PFSK-1 (cell line): Measurements from ENCODE around the gene PNKP.

Source experiments
- FOXP2 ChIP-seq: optimal IDR thresholded peaks from 2 replicates; pipeline ENCODE3; 2011; ENCODE audit warnings: borderline replicate concordance, control low read depth, inconsistent platforms; ENCODE audit not compliant: insufficient read depth; ENCODE audit errors: extremely low read length, extremely low read depth
- POLR2AphosphoS5 ChIP-seq: IDR thresholded peaks from 2 replicates; pipeline ENCODE4 v1.6.1; 2012; ENCODE audit warnings: low read depth, mild to moderate bottlenecking, control low read depth, low read length, moderate library complexity
- SIN3A ChIP-seq: IDR thresholded peaks from 2 replicates; pipeline ENCODE4 v1.6.1; 2012; ENCODE audit warnings: mild to moderate bottlenecking, low read length, moderate library complexity, borderline replicate concordance; ENCODE audit not compliant: insufficient read depth
- TAF1 ChIP-seq: IDR thresholded peaks from 2 replicates; pipeline ENCODE4 v1.6.1; 2012; ENCODE audit warnings: low read length, control low read depth, borderline replicate concordance; ENCODE audit not compliant: insufficient read depth
- TF ChIP-seq, protein P1 (sequence below), 2 experiments: IDR thresholded peaks; 2 replicates each; pipeline versions ENCODE4 v1.6.1 to v1.8.0; 2011 to 2012; ENCODE audit warnings: low read depth in 2 of 2, low read length in 2 of 2, control low read depth in 1 of 2, inconsistent platforms in 1 of 2, mild to moderate bottlenecking in 1 of 2, moderate library complexity in 1 of 2; ENCODE audit not compliant: insufficient read depth in 1 of 2

GRCh38 chr19:49857838-49858087 is 9.6 kb downstream of the PNKP start:
- TF ChIP-seq POLR2AphosphoS5: no peak; the same call in 1 of the 2 replicates
- TF ChIP-seq, protein P1, sequence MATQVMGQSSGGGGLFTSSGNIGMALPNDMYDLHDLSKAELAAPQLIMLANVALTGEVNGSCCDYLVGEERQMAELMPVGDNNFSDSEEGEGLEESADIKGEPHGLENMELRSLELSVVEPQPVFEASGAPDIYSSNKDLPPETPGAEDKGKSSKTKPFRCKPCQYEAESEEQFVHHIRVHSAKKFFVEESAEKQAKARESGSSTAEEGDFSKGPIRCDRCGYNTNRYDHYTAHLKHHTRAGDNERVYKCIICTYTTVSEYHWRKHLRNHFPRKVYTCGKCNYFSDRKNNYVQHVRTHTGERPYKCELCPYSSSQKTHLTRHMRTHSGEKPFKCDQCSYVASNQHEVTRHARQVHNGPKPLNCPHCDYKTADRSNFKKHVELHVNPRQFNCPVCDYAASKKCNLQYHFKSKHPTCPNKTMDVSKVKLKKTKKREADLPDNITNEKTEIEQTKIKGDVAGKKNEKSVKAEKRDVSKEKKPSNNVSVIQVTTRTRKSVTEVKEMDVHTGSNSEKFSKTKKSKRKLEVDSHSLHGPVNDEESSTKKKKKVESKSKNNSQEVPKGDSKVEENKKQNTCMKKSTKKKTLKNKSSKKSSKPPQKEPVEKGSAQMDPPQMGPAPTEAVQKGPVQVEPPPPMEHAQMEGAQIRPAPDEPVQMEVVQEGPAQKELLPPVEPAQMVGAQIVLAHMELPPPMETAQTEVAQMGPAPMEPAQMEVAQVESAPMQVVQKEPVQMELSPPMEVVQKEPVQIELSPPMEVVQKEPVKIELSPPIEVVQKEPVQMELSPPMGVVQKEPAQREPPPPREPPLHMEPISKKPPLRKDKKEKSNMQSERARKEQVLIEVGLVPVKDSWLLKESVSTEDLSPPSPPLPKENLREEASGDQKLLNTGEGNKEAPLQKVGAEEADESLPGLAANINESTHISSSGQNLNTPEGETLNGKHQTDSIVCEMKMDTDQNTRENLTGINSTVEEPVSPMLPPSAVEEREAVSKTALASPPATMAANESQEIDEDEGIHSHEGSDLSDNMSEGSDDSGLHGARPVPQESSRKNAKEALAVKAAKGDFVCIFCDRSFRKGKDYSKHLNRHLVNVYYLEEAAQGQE (IDR thresholded peaks at IDR 0.05; ENCODE audit: insufficient read depth in 1 of 2, low read depth in 2 of 2, low read length in 2 of 2): no peak
- no peak for TF ChIP-seq TAF1
- no peak for TF ChIP-seq SIN3A
- TF ChIP-seq FOXP2: no peak
